HG02571 (cell line): ENCODE data around the gene HYDIN.
"Not testable (repeated sequence)": the region's sequence is repeated elsewhere in the genome, so short reads cannot be mapped to it uniquely, and the experiment has no call there.

ENCODE experiments used
- ATAC-seq: cut with Tn5 transposase; IDR thresholded peaks from one replicate; pipeline ENCODE4 v1.9.1; 2021; ENCODE audit warnings: mild to moderate bottlenecking, moderate library complexity; ENCODE audit not compliant: unreplicated experiment

HYDIN gene

DNA sequence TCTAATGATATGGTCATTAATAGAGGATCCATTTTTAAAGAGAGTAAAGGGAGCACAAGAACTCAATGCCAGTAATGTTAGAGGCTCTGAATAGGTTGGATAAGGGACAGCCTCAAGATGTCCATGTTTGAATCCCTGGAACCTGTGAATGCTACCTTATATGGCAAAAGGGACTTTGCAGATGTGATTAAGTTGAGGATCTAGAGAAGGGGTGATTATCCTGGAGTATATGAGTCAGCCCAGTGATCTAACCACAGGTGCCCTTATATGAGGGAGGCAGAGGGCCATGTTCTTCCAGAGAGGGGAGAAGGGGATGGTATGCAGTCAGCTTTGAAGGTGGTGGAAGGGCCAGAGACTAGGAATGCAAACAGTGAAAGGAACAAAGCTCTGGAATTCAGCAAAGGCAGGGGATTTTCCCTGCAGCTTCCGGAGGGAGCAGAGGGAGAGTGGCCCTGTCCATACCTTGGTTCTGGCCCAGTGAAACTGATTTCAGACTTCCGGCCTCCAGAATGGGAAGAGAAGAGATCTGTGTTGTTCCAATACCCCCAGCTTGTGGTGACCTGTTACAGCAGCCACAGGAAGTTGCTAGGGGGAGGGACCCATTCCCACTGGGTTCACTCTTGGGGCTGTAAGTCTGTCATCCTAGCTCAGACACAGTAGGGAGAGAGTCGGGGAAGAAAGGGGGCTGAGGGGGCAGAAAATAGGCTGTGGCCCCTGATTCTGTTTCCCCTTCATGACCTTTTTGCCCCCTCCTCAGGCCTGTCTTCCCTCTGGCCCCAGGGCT lies 220.9 kb downstream of the HYDIN start:
- not testable (repeated sequence) for ATAC-seq

DNA sequence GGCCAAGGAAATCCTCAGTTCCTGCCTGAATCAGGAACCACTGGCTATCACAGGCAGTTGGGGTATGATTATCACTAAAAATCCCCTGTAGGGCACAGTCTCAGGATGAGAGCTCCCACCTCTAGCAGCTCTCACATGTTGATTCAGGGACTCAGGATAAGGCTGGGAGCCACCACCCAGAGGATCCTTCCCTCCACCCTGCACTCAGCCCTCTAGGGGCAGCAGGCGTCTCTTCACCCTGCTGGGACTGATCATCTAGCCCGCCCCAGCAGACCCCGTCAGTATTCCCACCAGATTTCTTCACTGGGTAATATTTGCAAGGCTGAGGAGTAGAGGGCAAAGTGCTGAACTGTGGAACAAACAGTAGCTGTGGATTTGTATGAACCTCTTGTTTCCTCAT lies 224.0 kb downstream of the HYDIN start:
- ATAC-seq = not testable (repeated sequence)

DNA sequence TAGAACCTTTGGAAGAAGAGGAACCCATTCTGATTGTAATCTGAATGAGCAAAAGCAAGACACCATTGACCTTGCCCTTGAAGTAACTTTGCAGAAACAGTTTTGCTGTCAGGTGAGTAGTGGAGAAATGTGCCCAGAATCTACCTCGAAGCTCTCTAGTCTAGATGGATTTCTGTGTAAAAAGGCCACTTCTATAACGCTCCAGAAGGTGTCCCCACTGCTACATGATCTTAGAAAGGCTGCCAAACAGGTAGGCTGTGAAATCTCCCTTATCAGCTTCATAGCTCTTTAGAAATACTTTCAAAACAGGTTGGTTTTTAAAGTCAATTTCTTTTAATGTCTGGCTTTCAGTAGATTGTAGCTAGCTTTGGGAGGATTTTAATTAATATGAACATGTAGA lies 230.8 kb downstream of the HYDIN start:
- not testable (repeated sequence) for ATAC-seq

DNA sequence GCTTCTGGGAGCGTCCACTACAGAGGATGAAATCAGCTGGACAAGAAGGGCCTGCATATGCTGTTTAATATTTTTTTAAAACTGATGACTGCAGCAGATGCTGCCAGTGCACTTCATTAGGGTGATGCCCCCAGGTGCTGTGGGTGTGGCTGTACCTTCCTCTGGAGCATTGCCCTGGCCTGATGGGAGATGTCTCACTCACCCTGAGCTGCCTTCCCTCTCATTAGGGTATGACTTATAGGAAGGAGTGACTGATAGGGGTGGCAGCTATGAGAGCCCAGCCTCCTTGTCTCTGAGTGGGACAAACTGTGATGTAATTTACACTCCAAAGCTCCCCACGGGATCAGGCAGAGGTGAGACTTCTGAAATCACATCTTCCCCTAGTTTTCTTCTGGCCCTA lies 234.7 kb downstream of the HYDIN start:
- ATAC-seq = not testable (repeated sequence)

DNA sequence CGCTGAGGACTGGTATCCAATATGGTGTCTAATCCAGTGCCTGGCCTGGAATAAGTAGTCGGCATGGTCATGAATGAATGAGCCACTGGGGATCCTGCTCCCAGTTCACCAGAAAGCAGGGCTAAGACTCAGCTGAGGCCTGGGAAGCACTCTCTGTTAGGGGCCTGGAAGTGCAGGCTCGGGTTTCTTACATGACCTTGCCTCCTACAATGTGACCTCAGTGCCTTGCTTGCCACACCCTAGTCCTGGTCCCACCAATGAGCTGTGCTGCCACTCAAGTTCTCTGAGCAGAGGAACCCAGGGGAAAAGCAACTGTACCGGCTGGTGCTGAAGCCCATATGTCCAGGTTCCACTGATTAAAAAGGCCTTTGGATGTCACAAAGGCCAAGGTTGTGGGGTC lies 238.0 kb downstream of the HYDIN start:
- ATAC-seq = not testable (repeated sequence)

DNA sequence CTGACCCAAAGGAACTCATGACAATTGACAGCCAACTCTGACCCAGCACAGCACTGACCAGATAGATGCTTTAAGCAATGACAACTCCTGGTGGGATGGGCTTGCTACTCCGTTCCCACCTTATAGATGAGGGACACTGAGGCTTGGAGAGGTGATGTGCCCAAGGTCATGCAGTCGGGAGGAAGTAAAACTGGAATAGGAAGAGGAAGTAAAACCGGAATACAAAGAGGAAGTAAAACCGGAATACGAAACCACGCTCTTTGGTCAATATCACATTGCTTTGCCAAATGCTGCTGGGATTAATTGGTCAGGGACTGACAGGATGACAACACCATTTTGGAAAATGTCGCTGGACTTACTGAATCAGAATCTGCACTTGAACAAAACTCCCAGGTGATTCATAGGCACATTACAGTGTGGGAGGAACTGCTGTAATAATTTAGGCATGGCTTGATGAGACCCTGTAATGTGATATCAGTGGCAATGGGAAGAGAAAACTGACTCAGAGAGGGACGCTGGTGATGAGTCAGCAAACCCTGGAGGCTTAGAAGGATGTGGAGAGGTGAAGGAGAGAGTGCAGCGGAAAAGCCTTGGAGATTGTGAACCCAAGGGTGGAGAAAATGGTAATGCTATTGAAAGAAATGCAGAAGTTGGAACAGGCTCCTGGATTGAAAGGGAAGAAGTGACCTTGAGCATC lies 243.4 kb downstream of the HYDIN start:
- not testable (repeated sequence) for ATAC-seq

DNA sequence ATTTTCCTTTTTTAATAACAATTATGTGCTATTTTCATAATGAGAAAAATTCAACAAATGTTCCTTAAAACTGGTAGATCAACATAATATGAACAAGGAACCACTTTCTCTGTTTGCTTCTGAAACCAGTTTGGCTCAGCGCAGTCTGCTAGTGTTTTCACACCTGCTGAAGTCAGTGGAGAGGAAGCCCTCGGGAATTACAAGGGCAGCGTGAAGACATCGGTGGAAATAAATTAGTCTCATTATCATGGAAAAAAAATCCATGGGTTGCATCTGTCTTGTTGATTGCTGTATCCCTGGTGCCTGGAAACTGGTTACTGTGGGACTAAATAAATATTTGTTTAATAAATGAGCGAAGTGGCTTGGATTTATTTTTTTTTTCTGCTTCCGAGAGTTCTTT lies 245.8 kb downstream of the HYDIN start:
- not testable (repeated sequence) for ATAC-seq

DNA sequence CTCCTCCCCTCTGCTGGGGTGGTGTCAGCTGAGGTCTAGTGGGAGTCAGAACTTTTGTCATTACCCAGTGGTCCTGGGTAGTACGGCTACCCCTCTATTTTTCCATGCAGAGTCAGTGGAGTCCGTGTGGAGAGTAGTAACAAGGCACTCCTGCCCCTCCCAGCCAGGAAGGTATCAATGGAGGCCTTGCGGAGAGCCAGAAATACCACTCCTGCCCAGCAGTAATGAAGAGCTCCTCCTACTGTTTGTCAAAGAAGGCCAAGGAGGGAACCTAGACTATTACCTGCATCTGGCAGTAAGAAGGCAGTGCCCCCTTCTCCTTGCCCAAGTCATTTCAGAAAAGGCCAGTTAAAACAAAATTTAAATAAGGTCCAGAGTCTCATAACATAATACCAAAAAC lies 262.2 kb downstream of the HYDIN start:
- ATAC-seq = not testable (repeated sequence)

DNA sequence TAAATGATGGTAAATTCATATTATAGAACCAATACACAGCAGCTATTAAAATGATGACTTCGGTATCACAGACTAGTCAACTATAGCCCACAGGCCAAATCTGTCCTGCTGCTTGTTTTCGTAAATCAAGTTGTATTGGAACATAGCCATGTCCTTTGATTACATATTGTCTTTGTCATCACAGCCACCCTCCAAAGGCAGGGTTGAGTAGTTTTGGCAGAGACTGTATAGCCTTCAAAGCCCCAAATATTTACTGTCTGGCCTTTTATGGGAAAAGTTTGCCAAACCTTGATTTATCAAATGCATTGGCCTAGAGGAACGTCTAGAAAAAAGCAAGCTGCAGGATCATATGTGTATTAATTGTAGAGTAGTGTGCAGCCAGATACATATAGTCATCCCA lies 270.4 kb downstream of the HYDIN start:
- ATAC-seq = not testable (repeated sequence)

DNA sequence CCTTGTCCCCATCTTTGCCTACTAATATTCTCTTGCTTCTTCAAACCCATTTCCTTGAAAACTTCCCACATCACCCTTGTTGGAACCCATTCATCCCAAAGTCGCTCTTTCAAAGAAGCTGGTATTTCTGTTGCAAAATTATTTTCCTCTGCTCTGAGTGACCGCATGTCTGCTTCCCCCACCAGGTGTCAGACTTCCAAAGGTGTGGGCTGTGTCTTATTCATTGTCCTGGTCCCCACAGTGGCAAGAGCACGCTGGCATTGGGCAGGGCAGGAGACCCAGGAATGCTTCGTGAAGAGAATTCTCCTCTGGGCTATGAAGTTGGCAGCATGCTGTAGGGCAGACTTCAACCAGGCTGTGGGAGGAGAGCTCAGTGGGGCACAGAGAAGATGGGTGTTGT lies 275.6 kb downstream of the HYDIN start:
- not testable (repeated sequence) for ATAC-seq

DNA sequence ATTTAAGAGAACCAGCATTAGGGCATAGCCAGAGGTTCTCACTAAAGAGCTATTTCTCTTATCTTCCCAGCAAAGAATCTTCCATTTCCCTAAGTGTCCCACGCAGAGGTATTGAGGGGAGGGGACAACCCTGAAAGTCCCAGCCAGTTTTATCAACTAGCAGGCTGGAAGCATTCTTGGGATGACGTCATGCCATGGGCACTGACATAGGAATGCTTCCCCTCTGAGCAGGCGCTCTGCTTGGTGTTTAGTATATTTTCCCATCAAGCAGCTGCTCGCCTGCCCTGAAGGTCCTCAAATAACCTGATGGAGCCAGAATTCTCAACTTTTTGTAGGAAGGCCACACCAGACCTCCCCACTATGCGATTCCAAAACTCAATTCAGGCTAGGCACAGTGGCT lies 276.7 kb downstream of the HYDIN start:
- ATAC-seq = not testable (repeated sequence)

DNA sequence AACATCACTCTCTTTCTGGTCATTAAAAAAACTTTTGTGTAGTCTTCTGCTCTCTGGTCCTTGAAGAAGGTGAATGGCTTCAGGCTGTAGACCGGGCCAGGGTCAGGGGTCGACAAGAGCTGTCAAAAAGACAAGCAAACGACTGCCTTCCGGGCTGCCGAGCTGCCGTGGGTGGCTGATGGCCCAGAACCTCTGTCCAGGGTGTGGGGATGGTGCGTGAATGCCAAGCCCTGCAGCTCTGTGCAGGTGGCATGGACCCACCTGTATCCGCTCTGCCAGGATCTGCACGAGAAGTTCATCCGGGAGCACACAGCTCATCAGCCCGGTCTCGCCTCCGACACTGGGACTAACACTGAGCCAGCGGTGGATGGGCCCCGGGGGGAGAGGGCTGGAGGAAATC lies 287.0 kb downstream of the HYDIN start:
- ATAC-seq = not testable (repeated sequence)

DNA sequence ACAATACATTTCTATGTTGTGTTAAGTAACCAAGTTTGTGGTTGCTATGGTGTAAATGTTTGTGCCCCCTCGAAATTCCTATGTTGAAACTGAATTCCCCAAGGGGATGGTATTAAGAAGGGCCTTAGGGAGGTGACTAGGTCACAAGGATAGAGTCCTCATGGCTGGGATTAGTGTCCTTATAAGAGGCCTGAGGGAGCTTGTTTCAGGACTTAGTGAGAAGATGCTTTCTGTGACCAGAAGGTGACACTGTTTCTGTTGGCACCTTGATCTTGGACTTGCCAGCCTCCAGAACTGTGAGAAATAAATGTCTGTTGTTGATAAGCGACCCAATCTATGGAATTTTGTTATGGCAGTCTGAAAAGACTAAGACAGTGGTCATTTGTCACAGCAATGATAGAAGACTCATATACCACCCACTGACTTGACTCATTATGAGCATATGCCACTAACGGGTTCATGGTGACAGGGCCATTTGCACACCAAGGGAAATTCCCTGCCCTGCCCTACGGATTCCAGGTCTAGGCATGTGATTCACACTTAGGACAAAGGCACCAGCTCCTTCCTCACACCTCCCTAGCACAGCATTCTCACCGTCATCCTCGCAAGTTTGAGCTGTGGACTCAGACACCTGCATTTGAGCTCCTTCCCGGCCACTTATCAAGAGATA lies 290.7 kb downstream of the HYDIN start:
- not testable (repeated sequence) for ATAC-seq

DNA sequence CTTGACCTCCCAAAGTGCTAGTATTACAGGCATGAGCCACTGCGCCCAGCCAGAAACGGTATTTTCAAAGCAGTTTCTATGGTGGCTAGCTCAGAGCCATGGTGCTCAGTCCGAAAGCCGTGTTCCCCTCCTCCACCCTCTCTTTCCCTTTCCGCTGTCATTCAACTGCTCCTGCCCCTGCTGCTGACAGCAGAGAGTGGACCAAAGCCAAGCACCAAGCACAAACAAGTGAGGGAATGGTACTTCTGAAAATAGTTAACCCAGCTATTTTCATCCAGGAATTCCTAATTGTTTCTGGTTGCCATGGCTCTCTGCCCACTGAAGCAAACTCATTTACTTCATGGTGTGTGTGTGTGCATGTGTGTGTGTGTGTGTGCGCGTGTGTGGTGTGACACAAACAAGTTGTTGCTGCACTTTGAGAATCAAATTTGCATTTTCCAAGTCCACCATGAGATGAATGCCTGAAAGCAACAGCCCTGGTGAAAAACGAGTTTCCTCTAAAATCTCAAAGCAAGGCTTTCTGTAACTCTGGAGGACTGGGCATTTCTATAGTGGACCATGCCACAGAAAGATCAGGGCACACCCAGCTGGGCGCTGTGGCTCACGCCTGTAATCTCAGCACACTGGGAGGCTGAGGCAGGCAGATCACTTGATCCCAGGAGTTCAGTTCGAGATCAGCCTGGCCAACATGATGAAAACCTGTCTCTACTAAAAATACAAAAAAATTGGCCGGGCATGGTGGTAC lies 293.6 kb downstream of the HYDIN start:
- ATAC-seq = not testable (repeated sequence)

DNA sequence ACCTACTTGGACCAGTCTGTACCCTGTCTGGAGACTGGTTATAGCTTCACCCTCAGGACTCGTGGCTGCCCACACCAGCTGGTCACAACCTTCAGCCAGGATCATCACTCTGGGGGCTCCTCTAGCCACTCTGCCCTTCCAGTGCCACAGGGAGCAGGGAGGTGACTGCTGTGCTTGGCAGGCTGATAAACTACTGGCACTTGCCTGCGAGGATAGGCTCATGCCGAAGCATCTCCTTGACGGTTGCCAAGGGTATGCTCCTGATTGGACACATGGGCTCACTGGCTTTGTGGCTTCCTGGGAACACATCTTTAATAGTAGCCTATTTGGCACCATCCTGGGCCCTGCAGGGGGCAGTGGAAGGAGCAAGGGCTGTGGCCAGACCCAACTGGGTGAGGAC lies 295.2 kb downstream of the HYDIN start:
- not testable (repeated sequence) for ATAC-seq

DNA sequence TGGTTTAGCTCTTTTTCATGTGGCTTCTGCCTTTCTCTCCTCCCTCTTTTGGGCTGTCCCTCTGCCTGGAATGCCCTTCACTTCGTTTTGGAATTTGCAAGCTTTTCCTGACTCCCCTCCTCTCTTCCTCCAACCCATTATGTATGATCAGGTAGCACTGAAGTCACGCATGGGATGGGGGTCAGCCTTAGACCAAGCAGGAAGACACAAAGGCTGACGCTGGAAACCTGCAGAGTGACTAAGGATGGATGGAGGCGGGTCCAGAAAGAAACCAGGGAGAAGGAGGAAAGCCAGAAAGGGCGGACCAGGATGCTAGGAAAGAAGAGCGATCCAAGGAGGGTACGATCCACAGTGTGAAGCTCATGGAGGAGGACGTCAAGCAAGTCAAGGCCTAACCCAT lies 296.8 kb downstream of the HYDIN start:
- ATAC-seq = not testable (repeated sequence)

DNA sequence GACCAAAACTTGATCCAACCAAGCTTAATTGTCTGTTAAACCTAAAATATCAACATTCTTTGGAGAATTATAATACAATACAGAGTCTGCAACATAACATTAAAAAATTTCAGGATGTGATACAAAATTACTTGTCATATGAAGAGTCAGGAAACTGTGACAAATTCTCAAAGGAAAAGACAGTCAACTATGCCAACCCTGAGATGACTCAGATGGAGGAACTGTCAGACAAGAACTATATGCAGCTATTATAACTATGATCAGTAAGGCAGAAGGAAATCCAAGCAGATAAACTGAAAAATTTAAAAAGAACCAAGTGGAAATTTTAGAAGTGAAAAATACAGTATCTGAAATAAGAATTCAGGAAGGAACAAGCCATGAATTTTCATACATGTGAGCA lies 299.8 kb downstream of the HYDIN start:
- not testable (repeated sequence) for ATAC-seq

DNA sequence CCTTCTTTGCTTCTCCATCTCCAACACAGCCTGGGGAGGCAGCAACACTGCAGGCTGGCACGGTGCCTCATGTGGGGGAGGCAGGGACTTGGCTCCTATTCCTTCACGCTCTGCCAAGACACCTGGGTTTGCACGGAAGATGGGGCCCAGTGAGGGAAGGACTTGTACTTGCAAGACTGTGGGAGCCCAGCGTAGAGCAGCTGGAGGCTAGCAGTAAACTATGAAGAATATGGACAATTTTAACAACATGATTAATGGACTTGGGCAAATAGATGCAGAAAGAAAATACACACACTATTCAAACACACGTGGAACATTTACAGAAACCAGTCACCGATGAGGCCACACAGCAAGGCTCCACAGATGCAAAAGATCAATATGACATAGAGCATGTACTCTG lies 308.4 kb downstream of the HYDIN start:
- not testable (repeated sequence) for ATAC-seq

DNA sequence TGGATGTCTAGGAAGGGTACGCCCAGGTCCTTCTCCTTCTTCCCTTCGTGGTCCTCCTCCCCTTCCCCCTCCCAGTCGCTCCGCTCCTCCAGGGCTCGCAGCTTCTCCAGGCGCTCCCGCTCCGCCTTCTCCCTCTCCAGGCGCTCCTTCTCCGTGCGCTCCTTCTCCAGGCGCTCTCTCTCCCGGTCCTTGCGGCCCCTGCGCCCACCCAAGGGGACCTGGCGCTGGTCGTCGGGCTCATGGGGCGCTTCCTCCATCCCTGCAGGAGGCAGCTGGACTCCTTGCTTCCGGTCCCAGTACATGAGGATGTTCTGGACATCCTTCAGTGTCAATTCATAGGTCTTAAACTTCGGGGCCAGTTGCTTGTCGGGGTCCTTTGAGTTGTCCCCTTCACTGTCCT lies 309.9 kb downstream of the HYDIN start:
- ATAC-seq = not testable (repeated sequence)

DNA sequence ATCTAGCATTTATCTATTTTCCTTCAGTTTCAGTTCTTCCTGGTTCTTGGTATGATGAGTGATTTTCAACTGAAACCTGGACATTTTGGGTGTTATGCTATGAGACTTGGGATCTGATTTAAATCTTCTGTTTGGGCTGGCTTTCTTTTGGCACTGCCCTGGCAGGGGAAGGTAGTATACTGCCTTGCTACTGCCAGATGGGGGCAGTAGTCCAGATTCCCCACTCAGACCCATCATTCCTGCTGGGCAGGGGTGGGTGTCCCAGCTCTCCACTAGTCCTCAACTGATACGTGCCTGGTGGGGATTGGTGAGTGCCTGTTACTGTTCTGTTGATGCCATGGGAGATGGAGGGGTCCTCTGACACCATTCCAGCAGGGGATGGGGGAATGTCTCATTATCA lies 342.3 kb downstream of the HYDIN start:
- ATAC-seq = not testable (repeated sequence)

DNA sequence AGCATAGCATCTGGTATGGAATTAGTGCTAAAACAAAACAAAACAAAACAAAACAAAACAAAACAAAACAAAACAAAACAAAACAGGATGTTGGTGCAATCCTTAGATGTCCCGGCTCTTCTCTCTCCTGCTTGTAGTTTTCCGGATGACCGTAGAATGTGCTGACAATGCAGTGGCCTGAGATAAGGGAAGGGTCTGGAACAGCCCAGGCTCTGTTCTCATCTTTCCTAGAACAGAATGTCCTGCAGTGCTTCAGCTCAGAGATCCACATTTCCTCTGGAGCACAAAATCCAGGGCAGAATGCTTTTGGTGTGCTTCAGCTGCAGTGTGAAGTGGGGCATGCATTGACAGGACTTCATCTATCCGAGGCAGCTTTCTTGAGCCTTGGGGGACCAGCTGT lies 345.9 kb downstream of the HYDIN start:
- ATAC-seq = not testable (repeated sequence)
